DMS53 treated with DMSO at 0.1 percent for 48 hours (cell line): ENCODE measurements around the gene RIBC2.
"Not testable (repeated sequence)": the region's sequence is repeated elsewhere in the genome, so short reads cannot be mapped to it uniquely, and the experiment has no call there.

ENCODE experiments used
- DNase-seq: peaks from one replicate; lab custom pipeline; 2025; ENCODE audit not compliant: unreplicated experiment; lab: John Stamatoyannopoulos, UW

Gene RIBC2

DNA sequence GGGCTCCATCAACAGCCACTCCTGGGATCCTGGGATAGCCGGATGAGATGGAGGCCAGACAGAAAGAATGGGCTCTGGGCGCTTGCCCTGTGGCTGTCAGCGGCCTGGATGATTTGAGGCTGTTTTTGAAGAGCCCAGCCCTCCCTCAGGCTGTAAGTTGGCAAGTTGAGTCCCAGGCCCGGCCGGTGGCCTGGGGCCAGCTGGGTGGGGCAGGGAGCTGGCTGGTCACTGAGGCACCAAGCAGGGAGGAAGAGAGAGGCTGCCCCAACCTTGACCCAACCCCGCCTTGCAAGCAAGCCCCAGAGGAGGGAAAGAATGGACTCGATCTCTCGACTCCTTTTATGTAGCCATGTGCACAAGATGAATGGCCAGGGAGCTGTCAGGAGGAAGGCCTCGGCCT is 34.9 kb downstream of the RIBC2 start:
- DNase-seq = no peak

DNA sequence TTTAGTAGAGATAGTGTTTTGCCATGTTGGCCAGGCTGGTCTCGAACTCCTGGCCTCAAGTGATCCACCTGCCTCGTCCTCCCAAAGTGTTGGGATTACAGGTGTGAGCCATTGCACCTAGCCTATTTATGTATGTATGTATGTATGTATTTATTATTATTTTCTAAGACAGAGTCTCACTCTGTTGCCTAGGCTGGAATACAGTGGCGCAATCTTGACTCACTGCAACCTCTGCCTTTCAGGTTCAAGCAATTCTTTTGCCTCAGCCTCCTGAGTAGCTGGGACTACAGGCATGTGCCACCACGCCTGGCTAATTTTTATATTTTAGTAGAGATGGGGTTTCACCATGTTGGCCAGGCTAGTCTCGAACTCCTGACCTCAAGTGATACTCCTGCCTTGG is 35.9 kb downstream of the RIBC2 start:
- DNase-seq = not testable (repeated sequence)

DNA sequence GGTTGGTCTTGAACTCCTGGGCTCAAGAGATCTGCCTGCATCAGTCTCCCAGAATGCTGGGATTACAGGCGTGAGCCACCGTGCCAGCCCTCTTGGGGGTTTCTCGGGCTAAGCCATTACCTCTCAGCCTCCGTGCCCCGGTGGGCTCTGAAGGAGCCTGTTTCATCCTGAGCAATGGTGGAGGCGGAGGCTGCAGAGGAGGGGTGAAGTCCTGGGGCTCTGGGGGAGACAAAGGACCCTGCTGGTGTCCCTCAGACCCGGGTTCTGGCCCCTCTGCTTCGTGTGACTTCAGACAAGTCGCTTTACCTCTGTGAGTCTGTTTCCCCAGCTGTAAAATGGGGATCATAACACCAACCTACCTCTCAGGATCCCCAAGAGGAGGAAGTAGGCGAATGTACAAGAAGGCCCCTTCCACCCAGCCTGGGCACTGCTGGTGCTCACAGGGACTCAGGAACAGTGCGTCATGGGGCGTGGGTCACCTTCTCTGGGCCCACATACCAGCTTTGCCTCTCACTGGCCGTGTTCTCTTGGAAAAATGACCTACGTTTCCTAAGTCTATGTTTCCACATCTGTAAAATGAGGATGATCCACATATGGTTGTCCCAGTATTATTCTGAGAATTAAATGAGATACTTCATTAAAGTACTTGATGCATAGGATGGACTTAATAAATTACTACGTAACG is 36.8 kb downstream of the RIBC2 start:
- DNase-seq = no peak

DNA sequence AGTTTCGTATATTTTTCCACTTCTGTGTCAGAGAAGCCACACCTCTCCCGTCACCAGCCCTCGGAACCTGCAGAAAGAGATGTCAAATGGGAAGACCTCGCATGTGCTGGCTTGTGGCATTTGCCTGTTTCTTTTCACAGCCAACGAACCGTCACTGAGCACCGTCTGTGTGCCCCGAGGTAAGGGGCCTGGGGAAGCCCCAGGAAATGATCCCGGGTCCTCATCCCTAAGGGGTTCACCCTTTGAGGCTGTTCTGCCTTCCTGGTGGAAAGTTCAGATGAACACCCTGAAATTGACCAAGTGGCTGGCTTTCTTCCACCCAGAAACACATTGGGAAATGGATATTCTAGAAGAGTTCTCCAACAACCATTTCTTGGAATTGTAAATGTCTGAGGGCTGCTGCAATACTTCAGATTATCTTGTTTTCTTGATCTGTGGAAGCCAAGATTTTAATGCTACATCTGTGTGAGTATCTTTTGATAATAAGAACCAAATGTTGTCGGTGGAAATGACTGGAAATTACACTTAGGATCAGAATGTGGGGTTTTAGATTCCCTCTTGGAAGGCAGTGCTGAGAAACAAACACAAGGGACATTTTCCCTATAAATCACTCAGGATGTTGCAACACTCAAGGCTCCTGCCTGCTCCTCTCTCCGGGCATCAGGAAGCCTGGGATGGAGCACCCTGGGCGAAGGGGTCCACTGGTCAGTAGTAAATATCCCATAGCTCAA is 37.6 kb downstream of the RIBC2 start:
- no peak for DNase-seq

DNA sequence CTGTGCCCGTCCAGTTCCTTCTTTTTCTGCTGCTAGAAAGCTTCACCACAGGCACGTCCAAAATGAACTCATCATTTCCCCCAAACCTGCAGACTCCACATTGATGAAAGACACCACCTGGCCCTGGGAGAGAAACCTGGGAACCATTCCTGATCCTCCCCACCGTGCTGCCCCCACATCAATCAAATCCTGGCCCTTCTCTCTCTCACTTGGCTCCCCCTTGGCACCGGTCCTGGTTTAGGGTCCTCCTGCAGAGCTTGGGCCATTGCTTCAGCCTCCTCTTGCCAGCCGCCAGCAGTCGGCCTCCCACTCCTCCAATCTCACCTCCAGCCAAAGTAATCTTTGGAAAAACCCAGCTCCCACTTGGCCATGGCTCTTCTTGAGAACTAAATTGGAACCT is 38.5 kb downstream of the RIBC2 start:
- no peak for DNase-seq

- no peak for DNase-seq
Observed at GRCh38 chr22:45452565-45453379, 39.3 kb downstream of the RIBC2 start.

GRCh38 chr22:45453764-45454163 is 40.3 kb downstream of the RIBC2 start:
- no peak for DNase-seq

- no peak for DNase-seq
Observed at GRCh38 chr22:45454275-45454674, 40.8 kb downstream of the RIBC2 start.

DNA sequence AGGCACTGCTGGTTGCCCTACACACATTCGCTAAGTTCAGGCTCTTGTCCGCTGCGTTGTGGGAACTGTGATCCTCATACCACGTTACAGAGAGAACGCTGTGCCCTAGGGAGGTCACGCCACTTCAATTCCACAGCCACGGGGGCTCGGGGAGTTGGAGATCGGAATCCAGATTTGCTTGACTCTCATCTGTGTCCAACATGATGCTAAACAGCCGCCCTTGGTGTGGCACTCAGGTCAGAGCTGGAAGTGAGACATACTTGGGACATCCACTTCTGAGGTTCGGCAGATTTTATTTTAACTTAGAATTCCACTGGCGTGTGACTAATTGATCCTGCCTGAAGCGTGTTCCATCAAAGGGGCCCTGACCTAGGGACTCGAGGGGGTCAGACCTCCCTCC is 41.7 kb downstream of the RIBC2 start:
- DNase-seq = no peak

DNA sequence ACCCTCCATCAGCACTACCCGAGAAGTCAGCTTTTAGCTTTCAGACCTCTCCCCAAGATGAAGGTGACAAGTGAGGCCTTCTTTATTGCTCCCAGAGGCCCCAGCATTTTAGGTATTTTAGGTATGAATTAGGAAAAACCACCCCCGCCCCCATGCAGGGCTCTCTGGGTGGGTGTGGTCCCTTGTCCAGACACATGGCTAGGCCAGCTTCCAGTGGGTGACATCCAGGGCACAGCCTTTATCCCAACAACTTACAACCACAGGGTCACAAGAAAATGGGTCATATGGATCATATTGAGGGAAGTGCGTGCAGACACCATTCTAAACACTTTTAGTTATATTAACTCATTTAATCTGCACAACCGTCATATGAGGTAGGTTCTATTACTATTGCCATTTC is 42.1 kb downstream of the RIBC2 start:
- no peak for DNase-seq

- DNase-seq = no peak
Observed at GRCh38 chr22:45456811-45457210, 43.3 kb downstream of the RIBC2 start.

DNA sequence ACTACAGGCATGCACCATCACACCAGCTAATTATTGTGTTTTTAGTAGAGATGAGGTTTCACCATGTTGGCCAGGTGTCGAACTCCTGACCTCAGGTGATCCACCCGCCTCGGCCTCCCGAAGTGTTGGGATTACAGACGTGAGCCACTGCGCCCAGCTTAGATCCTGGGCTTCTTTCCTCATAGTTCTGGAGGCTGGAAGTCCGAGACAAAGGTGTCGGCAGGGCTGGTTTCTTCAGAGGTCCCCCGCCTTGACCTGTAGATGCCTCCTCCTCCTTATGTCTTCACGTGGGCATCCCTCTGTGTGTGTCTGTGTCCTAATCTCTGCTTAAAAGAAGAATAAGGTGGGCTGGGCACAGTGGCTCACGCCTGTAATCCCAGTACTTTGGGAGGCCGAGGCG is 45.0 kb downstream of the RIBC2 start:
- no peak for DNase-seq

- DNase-seq = no peak
Observed at GRCh38 chr22:45459235-45459634, 45.7 kb downstream of the RIBC2 start.

DNA sequence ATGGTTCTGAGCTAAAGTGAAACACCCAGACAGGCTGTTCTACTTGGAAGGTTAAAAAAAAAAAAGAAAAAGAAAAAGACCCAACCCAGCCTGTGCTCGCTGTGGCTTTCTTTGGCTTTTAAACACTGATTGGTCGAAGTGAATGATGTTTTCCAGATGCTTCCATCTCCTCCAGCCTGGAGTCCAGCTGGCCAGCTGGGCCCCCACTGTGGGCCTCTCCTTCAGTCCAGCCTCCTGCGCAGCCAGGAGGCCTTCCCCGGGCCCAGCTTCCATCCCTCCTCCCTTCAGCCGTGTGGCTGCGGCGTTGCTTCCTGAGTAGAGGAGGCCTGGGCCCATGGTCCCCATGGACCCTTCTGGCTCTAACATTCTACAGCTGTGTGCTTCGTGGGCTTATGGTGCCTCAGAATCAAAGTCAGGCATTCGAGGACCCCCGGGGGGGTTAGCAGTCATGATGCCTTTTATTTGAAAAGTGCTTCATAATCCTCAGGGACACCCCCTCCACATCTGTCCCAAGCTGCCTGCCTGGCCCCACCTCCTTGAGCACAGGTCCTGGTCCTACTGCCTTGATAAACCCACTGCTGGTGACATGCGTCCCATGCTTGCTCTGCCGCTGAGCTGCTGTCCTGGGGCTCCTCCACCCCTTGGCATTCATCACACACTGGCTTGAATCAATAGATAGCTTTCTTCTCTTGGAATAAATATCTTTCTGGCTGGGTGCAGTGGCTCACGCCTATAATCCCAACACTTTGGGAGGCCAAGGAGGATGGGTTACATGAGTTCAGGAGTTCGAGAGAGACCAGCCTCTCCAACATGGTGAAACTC is 47.0 kb downstream of the RIBC2 start:
- no peak for DNase-seq

- no peak for DNase-seq
Observed at GRCh38 chr22:45462034-45462655, 48.7 kb downstream of the RIBC2 start.

DNA sequence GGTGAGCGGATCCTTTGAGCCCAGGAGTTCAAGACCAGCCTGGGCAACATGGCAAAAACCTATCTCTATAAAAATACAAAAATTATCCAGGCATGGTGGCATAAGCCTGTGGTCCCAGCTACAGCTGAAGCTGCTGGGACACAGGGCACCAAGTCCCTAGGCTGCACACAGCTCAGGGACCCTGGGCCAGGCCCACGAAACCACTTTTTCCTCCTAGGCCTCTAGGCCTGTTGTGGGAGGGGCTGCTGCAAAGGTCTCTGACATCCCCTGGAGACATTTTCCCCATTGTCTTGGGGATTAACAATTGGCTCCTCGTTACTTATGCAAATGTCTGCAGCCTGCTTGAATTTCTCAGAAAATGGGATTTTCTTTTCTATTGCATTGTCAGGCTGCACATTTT is 50.2 kb downstream of the RIBC2 start:
- DNase-seq = not testable (repeated sequence)

- no peak for DNase-seq
Observed at GRCh38 chr22:45465633-45466032, 52.1 kb downstream of the RIBC2 start.

DNA sequence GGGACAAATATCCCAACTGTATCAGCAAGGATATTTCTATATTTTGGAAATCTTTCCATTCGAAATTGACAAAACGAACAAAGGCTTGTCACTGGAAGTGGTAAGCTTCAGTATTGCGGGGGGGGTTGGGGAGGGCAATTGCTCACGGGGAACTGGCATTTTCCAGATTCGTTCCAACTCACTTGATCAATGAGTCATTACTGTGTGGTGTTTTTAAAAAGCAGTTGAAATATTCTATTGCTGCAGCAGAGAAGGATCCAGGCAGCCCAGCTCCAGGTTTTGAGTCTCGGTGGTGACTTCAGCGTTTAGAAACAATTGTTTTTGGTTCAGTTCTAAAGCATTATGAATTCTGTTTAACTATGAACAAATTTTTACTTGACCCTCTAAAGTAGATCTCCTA is 55.4 kb downstream of the RIBC2 start:
- no peak for DNase-seq

DNA sequence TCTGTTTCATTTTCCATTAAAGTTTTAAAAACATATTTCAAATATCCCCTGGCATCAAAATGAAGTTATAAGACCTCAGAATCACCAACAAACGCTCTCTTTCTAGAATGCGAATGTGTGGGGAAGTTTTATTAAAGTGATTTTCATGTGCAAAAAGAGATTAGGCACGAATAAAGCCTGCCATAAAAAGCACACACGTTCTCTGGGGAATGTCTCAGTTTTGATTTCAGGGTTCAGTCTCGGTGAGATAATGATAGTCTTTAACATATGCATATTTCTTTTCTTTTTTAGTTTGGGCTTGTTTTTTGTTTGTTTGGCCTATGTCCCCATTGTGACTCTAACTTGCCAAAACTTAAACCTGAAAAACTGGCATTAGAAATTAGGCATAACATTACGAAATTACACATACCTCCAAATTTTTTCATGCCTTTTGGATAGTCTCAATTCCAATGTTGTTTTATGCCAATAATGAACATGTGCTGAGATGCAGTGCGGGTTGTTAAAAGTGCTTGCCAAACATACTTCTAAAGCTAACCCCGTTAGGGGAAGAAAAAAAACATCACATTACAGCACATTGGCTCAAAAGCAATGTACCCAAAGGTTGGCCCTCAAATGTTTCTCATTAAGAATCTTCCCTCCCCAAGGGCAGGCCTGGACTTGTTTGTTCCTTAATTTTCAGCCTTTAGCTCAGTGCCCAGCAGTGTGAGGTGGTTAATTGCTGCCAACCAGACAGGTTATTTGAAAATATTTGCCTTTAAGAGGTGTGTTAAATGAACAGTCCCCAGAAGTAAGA is 56.0 kb downstream of the RIBC2 start:
- no peak for DNase-seq

GRCh38 chr22:45470871-45471270 is 57.4 kb downstream of the RIBC2 start:
- DNase-seq = no peak
